Measurements from ENCODE around the gene NUMA1.

GRCh38 chr11:72072348-72072747 lies 8.0 kb downstream of the NUMA1 start:
- no peak for TF ChIP-seq EZH2 (IDR thresholded peaks at IDR 0.05; ENCODE audit: low read length)
- TF ChIP-seq, protein P1, sequence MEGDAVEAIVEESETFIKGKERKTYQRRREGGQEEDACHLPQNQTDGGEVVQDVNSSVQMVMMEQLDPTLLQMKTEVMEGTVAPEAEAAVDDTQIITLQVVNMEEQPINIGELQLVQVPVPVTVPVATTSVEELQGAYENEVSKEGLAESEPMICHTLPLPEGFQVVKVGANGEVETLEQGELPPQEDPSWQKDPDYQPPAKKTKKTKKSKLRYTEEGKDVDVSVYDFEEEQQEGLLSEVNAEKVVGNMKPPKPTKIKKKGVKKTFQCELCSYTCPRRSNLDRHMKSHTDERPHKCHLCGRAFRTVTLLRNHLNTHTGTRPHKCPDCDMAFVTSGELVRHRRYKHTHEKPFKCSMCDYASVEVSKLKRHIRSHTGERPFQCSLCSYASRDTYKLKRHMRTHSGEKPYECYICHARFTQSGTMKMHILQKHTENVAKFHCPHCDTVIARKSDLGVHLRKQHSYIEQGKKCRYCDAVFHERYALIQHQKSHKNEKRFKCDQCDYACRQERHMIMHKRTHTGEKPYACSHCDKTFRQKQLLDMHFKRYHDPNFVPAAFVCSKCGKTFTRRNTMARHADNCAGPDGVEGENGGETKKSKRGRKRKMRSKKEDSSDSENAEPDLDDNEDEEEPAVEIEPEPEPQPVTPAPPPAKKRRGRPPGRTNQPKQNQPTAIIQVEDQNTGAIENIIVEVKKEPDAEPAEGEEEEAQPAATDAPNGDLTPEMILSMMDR (optimal IDR thresholded peaks at IDR 0.05 in 1 of 3, IDR thresholded peaks at IDR 0.05 in 1 of 3, conservative IDR thresholded peaks at IDR 0.05 in 1 of 3; ENCODE audit: extremely low read depth in 1 of 3, insufficient read depth in 2 of 3, low read length in 3 of 3) = no peak

Data from keratinocyte (primary cell).